Stromal cell of bone marrow (primary cell): ENCODE data around the gene EIF5A2.
"Not testable (repeated sequence)": the region's sequence is repeated elsewhere in the genome, so short reads cannot be mapped to it uniquely, and the experiment has no call there.

Experiments
- DNase-seq: peaks from one replicate; pipeline ENCODE4 v3.0.0-alpha.2; 2012; ENCODE audit warnings: low read depth

EIF5A2 gene

DNA sequence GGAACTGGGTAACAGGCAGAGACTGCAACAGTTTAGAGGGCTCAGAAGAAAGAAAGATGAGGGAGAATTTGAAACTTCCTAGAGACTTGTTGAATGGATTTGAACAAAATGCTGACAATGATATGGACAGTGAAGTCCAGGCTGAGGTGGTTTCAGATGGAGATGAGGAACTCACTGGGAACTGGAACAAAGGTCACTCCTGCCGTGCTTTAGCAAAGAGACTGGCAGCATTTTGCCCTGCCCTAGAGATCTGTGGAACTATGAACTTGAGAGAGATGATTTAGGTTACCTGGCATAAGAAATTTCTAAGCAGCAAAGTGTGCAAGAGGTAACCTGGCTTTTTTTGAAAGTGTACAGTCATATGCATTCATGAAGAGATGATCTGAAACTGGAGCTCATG, 11.7 kb downstream of the EIF5A2 start:
- DNase-seq, result no peak

DNA sequence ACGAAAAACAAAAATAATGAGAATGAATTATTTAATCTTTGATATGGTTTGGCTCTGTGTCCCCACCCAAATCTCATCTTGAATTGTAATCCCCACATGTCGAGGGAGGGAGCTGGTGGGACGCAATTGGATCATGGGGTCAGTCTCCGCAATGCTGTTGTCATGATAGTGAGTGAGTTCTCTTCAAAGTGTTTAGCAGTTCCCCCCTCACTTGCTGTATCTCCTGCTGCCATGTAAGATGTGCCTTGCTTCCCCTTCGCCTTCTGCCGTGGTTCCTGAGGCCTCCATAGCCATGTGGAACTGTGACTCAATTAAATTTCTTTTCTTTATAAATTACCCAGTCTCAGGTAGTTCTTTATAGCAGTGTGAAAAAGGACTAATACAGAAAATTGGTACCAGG, 12.1 kb downstream of the EIF5A2 start:
- DNase-seq, result not testable (repeated sequence)

DNA sequence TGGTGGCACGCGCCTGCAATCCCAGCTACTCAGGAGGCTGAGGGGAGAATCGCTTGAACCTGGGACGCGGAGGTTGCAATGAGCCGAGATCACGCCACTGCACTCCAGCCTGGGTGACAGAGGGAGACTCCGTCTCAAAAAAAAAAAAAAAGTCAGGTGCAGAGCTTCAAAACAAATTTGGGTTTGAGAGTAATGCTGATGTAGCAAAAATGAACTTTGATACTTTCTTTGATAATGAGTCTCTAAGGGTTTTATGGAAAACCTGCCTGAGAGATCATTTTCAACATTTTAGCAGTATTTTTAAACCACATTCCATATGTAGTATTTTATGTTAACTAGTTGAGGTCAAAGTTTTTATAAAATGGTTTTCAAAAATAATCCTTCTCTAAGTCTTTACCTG, 14.5 kb downstream of the EIF5A2 start:
- DNase-seq, result no peak

DNA sequence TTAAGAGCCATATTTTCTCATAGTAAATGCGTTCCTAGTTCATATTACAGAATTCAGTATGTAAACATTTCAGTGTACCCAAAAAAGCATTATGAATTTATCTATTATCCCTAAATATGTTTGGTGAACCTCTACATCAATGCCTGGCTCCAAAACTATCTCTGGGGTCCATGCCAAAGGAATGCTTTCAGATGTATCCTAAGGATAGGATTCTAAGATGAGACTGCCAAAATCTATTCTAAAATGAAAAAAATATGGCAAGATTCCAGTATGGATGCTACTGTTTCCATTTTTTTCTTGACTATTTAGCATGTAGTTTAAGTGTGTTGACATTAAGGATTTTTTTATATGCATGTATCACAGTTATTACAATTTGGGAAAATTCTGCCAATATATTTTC, 18.8 kb downstream of the EIF5A2 start:
- DNase-seq, result no peak

DNA sequence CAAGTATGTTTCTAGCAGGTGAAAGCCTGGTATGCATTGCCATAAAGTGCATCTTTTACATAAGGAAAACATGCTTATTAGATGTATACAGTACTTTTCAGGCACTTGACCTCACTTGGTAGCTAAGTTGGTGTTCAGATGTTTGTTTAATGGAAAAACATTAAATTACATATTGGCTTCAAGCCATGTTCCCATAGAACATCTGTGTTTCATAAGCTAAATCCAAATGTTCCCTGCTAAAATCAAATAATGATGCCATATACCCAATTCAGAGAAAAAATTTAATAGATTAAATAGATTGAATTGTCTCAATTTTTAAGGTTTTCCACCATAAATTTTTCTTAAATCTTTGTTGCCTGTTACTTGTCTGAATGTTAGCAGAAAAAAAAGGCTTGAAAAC, 19.3 kb downstream of the EIF5A2 start:
- no peak for DNase-seq

DNA sequence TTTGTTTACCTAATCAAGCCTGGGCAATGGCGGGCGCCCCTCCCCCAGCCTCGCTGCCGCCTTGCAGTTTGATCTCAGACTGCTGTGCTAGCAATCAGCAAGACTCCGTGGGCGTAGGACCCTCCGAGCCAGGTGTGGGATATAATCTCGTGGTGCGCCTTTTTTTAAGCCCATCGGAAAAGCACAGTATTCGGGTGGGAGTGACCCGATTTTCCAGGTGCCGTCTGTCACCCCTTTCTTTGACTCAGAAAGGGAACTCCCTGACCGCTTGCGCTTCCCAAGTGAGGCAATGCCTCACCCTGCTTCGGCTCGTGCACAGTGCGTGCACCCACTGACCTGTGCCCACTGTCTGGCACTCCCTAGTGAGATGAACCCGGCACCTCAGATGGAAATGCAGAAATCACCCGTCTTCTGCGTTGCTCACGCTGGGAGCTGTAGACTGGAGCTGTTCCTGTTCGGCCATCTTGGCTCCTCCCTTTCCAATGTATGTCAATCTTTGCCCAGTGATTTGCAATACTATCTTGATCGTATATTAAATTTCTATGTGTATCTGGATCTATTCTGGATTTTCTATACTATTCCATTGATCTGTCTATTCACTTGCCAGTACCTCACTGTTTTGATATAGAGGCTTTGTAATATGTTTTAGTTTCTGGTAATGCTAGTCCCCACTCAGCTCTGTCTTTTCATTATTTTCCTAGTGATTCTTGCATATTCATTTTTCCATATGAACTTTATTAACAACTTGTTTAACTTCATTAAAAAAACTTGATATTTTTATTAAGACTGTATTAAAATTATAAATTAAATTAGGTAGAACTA, 24.1 kb downstream of the EIF5A2 start:
- DNase-seq, result not testable (repeated sequence)

DNA sequence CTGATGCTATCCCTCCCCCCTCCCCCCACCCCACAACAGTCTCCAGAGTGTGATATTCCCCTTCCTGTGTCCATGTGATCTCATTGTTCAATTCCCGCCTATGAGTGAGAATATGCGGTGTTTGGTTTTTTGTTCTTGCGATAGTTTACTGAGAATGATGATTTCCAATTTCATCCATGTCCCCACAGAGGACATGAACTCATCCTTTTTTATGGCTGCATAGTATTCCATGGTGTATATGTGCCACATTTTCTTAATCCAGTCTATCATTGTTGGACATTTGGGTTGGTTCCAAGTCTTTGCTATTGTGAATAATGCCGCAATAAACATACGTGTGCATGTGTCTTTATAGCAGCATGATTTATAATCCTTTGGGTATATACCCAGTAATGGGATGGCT, 29.7 kb downstream of the EIF5A2 start:
- not testable (repeated sequence) for DNase-seq

DNA sequence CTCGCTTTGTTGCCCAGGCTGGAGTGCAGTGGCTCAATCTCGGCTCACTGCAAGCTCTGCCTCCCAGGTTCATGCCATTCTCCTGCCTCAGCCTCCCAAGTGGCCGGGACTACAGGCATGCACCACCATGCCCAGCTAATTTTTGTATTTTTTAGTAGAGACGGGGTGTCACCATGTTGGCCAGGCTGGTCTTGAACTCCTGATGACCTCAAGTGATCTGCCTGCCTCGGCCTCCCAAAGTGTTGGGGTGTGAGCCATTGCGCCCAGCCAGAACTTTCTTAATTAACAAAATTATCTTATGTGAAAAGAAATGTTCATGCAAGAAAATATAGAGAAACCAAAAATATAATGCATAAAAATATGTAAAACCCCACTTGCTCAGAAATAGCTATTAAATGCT, 31.1 kb downstream of the EIF5A2 start:
- DNase-seq, result not testable (repeated sequence)

DNA sequence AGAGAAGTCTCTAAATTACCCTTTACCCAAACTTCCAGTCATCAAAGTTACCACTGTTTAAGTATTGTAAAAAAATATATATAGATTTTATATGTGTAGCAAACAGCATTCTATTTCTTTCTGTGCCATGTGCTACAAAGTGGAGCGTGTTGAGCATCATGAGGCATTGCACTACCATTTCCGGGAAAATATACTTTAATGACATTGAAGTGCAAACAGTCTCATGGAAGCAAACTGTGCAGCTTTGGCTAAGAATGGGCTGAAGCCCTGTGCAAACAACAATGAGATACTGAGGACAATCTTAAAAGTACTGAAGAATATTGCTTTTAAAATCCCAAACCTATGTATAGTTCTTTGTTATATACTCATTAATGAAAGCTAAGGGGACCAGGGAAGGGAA, 31.9 kb downstream of the EIF5A2 start:
- DNase-seq, result no peak

DNA sequence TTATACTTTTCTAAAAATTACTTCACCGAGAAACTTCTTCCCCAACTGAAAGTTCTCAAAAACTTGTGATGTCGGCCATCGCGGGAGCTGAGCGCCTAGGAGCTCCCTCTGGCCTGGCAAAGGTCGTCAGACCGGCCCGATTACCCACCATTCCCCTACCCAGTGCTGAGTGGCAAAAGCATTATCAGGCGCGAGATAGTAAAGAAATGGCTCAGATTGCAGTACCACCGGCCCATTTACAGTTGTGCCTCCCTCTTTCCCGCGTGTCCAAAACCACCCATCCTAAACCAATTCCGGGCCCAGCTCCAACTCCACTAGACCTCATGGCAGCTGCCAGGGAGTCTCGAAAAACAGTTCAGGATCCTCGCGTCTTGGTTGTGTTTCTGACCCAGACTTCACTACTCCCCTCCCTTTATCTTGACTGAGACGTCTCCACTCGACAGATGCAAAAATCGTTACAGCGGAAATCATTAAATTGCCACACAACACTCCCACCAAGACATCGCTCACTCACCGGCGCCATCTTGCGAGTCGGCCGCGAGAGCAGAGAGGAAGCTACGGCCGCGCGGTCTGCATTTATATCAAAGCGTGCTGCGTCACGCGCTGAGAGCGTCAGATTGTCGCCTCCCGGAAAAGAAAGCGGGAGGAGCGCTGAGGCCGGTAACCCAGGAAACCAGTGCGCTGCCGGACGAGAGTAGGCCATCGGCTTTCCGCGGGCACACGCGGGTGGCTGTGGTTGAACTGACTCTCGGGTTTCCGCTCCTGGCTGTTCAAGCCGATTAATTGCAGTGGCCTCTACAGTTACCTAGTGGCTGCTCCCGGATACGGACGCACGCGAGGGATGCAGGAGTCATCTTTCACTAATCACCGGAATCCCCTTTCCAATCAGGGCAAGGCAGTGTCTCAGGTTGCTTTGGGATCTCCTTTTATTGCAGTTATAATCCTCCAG, 38.5 kb downstream of the EIF5A2 start, which contains the start of gene RPL22L1:
Gene RPL22L1, minus strand, starts transcription at position 551 of the 949 bp plus-strand sequence. Its CDS starts 28 bp downstream, at position 523.
- peak; percentile 93 for DNase-seq

DNA sequence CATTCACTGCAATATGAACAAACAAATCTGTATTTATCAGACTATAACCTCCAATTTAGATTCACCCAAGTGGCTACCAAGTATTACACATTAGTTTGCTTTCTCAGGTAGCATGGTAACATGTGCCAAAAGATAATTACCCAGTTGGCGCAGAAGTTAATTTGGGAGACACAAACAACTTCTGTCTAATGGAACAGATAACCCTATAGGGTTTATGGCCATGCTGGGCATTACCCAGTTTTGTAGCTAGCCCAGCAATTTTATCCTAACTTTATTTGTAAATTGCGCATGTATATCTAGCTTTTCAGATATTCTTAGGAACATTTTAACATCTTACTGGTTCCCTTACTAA, 39.2 kb downstream of the EIF5A2 start:
- DNase-seq, result no peak

DNA sequence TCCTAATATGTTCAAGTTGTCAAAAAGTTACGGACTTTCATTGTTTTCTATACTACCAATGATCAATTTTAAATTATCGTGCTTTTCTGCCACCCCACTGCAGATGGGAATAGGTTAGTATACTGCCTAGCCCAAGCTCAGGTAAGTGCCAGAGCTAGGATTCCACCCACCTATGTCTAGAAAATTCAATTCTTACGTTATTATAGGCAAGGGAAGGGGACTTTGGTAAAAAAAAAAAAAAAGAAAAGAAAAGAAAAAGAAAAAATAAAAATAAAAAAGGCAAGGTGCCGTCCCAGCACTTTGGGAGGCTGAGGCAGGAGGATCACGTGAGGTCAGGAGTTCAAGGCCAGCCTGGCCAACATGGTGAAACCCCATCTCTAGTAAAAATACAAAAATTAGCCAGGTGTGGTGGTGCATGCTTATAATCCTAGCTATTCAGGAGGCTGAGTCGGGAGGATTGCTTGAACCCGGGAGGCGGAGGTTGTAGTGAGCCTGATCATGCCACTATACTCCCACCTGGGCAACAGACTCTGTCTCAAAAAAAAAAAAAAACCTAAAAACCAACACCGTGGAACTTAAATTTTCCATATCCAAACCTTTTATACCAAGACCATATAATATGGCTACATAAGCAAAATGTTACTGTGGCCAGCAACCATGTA, 39.7 kb downstream of the EIF5A2 start:
- DNase-seq, result no peak

DNA sequence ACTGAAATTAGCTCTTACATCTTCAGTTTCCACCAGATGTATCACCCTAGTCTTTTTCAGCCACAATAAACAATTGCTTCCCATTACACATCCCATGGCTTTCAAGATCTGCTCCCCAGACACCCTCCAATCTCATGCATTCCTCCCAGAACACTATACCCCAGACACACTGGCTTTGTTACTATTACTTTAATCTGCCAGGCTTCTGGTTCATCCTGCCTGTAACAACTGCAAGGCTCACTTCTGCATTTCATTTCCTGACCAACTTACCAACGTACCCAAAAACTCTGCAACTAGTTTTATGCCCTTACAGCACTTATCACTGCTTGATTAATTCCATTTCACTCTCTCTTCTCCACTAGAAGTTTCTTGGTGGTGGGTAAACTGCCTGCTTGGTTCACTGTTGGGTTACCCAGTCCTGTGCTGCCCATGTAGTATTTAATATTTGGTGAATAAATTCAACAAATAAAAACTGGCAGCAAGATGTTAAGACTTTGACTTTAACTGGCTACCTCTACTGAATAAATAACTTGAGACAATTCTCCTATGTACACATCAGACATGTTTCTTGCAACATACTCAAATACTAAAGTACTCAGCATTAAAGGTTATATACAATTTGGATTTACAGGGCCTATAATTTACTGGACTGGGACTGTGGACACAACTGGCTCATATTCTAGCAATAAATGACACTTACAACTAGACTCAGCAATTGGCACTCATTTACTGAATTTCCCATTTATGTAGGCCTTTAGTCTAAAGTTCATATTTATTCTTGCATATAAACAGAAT, 41.1 kb downstream of the EIF5A2 start:
- DNase-seq, result no peak

DNA sequence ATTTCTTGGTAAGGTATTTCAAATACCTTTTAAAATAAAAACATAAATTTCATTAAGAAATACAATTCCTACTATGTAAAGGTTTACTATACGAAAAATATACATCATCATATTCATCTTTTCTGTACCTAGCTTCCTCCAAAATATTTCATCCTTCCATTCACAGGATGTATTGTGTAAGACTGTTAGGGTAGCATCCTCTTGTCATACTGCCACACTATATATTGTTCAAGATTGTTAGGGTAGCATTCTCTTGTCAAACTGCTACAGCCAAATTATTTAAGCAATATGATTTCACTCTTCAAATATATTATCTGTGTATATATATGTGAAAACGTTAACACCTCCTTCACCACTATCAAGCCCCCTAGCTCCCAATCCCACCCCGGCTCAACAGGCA, 41.9 kb downstream of the EIF5A2 start:
- DNase-seq, result no peak

DNA sequence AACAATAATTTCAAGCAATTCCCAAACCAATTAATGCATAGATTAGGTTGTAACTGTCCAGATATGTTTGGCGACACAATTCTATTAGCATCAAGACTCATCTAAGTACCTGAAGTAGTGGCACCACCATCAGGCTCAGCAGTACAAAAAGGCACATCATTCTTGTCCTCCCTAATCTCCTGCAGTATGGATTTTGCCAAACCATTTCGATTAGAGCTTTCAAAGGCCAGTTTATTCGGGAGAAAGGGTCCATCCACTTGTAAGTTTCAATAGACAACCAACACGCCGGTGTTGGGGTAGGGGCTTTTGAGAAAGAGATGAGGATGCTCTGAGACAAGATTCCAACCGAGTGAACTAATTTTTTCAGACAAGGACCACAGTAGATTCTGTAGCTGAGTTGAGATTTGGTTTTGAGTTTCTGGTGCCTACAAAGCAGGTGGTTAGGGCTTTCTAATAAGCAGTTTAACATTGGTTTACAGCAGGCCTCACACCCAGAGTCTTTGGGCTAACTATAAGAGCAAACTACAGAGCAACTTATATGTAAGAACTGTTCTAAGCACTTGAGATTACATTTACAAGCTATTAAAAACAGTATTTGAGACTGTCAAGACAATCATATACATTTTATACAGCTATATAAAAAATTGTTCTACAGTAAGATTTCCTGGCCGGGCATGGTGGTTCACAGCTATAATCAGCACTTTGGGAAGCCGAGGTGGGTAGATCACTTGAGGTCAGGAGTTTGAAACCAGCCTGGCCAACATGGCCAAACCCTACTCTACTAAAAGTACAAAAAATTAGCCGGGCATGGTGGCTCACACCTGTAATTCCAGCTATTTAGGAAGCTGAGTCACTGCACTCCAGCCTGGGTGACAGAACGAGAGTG, 43.0 kb downstream of the EIF5A2 start:
- DNase-seq, result no peak

DNA sequence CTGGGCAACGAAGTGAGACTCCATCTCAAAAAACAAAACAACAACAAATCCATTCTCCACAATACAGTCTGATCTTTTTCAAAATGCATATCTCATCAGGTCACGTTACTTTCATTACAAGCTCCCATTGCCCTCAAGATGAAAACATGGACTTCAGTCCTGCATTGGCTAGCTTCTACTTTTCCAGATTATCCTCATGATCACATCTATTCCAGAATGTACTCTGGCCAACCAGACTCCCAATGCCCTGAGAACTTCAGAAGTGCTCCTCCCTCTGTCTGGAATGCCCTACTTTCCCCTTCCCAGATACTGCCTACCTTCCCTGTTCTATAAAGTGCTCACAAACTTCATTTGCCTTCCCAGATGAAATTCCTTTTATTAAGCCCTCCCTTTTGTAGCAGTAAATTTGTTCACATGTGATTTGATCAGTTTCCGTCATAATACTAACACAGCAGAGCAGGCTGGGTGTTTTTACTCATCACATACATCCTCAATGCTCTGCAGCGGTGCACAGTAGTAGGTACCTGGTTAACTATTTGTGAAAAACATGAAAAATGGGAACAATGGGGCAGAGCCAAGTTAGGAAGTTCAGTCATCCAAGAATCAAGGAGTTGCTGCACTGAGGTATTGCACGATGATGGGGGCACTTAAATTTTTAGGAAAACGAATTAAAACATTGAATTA, 43.8 kb downstream of the EIF5A2 start:
- DNase-seq, result no peak

DNA sequence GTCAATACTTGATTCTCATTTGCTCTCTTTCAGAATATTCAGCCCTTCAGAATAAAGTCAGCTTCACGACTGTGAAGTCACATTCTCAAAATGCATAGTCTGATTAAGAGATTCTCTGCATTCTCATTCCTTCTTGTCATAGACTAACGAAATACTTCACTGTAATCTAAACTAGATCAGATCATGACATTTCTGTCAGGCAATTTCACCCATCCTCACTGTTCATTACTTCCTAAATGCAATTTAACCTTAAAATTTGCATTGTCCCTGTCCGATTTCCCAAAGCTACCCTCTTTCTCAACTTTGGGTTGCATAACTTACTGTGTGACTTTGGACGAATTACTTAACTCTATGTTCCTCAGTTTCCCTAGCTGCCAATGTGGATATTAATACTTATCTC, 44.6 kb downstream of the EIF5A2 start:
- no peak for DNase-seq

DNA sequence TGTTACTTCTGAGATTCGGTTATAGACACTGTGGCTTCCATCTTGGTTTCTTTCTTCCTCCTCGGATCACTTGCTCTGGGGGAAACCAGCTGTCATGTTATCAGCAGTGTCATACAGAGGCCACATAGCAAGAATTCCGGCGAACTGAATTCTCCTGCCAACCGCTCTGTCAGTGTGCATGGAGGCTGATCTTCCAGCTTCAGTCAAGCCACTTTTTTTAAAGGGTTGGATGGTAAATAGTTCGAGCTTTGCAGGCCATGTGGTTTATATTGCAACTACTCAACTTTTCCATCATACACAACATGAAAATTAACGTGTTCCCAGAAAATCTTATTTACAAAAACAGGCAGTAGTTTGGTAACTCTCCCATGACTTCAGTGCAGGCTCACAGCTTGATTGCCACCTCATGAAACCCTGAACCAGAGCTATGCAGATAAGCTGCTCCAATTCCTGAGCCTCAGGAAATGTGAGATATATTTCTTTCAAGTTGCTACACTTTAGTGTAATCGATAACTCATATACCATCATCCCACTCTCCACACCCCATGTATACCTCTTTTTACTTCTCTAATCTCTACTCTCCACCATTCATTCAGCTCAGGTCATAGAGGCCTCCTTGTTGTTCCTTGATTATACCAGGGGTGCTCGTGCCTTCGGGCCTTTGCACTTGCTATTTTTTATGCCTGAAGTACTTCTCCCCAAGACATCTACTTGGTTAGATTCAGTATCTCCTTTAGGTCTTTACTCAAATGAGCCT, 45.6 kb downstream of the EIF5A2 start:
- no peak for DNase-seq

DNA sequence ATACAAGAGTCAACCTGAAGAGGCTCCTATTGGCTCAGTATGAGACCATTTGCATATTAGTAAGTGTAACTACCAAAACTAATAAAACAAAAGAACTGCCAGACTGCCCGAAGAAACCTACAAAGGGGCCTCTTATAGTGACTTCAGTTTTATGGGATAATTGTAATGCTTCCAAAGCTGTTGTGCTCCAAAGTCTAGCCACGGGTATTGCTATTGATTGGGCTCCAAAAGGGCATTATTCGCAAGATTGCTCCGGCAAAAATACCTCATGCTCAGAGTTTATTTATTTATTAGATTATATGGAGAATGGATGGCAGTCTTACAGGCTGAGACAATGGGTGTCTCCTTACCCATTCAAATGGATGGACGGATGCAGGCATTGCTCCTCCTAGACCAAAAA, 49.8 kb downstream of the EIF5A2 start:
- no peak for DNase-seq
